NCI-H1436 treated with DMSO at 0.1 percent for 48 hours (cell line): ENCODE data around the gene GBE1.

Source experiments
- DNase-seq: peaks from one replicate; lab custom pipeline; 2025; lab: John Stamatoyannopoulos, UW

Gene GBE1

GRCh38 chr3:81621277-81621676 is 140.2 kb downstream of the GBE1 start:
- no peak for DNase-seq

- no peak for DNase-seq
Measured at GRCh38 chr3:81620849-81621248, 140.6 kb downstream of the GBE1 start.

DNA sequence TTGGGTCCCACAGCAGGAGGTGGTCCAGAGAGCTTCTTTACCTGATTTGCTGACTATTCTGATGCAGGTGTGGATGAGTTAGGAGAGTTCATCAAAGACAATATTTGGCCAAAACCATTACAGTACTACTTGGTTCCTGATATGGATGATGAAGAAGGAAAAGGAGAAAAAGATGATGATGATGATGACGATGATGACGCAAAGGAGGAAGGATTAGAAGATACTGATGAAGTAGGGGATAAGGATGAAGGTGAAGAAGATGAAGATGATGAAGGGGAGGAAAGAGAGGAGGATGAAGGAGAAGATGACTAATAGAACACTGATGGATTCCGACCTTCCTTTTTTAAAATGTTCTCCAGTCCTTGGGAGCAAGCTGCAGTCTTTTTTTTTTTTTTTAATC is 148.7 kb downstream of the GBE1 start:
- DNase-seq: no peak

DNA sequence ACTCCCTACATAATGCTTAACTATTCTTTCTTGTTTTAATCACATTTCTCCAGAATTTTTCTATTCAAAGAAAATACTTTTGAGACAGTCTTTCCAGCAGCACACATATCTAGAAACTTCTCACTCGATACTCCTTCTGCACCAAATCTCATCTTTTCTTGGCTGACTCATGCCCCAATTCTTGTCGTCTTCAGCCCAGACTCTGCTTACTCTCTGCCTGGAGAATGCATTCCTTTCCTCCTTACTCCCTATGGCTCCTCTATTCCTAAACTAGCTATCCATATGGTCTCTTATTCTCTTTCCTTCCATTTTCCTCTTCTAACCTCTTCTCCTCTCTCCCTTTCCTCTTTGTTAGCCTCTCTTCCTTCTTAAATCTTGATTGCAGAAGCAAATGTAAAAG is 158.7 kb downstream of the GBE1 start:
- DNase-seq: no peak

GRCh38 chr3:81601707-81602305 is 159.6 kb downstream of the GBE1 start:
- DNase-seq: no peak

GRCh38 chr3:81592101-81592500 is 169.3 kb downstream of the GBE1 start:
- DNase-seq: no peak

- DNase-seq: no peak
Measured at GRCh38 chr3:81585937-81586336, 175.5 kb downstream of the GBE1 start.

- no peak for DNase-seq
Measured at GRCh38 chr3:81585056-81585455, 176.4 kb downstream of the GBE1 start.

DNA sequence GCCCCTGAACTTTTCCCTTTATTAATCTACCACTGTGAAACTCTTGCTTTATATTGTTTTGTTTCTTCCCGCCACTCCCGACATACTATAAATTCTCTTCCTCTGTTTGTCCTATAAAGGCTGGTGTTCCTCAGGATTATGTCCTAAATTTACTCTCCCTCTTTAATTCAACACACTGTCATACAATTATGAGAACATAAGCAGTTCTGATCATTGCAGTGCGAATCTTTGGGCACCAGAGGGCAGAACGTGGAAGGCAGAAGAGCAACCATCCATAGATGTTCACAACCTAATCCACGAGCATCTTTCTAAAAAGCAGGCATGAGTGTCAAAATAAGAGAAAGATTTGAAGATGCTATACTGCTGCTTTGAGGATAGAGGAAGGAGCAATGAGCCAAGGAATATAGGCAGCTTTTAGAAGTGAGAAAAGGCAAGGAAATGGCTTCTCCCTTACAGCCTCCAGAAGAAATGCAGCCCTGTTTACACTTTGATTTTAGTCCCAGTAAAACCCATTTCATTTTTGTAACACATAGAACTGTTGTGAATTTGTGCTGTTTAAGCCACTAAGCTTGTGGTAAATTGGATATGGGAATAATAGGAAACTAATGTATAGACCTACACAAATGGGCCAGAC is 179.4 kb downstream of the GBE1 start:
- no peak for DNase-seq

DNA sequence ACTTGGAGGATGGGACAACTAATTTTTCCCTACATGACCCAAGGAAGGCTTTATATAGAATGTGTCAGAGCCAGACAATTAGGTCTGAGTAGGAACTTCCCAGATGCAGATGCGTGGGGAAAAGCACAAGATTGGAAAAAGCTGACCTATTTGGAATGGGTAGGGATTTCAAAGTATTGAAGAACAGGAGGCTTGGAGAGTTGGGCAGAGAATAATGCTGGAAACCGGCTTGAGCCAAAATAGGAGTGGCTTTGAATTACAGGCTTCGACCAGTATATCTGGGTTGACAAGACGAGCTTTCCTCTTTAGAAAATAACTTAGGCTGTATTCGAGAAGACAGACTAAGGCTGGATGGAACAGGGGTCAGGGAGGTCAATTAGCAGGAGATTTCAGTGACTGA is 181.1 kb downstream of the GBE1 start:
- DNase-seq: no peak

- no peak for DNase-seq
Measured at GRCh38 chr3:81579744-81580143, 181.7 kb downstream of the GBE1 start.

- DNase-seq: no peak
Measured at GRCh38 chr3:81572201-81572756, 189.2 kb downstream of the GBE1 start.

GRCh38 chr3:81568378-81568777 is 193.1 kb downstream of the GBE1 start:
- DNase-seq: no peak

DNA sequence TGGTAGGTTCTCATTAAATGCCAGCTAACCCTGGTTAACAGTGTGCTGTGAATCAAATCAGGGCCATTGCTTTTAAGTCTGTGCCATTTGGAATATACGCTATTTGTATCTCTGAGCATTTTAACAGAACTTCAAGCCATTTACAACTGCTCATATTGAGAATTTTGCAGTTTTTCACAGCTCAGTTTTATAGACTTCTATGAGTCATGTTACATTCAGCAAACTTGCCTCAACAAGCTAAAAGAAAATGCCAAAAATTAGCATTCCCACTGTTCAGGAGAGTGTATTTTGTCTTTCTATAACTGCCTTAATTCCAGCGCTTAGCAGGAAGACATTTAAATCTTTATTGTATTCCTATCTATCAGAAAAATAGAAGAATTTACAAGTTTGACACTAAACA is 196.4 kb downstream of the GBE1 start:
- no peak for DNase-seq

GRCh38 chr3:81558106-81558505 is 203.3 kb downstream of the GBE1 start:
- no peak for DNase-seq

- no peak for DNase-seq
Measured at GRCh38 chr3:81554801-81555200, 206.6 kb downstream of the GBE1 start.

- no peak for DNase-seq
Measured at GRCh38 chr3:81554388-81554787, 207.1 kb downstream of the GBE1 start.

DNA sequence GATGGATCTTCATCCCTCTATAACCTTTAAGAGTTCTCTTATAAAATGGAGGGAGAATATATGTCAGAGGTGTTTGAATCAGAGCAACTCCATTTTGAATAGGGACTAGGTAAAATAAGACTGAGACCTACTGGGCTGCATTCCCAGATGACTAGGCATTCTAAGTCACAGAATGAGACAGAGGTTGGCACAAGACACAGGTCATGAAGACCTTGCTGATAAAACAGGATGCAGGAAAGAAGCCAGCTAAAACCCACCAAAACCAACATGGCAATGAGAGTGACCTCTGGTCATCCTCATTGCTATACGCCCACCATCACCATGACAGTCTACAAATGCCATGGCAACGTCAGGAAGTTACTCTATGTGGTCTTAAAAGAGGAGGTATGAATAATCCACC is 211.0 kb downstream of the GBE1 start:
- no peak for DNase-seq

- no peak for DNase-seq
Measured at GRCh38 chr3:81549831-81550230, 211.6 kb downstream of the GBE1 start.

DNA sequence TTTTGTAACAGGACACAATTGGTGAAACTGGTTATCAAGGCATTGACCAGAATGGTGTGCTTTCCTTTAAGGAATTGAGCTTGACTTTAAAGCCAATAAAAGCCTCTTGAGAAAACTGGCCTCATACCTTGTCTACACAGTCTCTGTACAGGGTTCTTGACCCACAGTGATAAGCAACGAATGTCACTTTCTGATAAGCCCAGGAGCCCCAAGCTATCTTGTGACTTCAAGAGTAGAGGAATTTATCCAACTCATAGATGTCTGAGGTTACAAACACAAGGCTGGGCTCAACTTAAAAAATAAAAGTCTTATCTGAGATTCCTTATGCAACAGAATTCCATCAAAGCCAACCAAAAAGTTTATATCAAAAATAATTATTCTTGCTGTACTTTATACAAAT is 212.1 kb downstream of the GBE1 start:
- DNase-seq: no peak

- no peak for DNase-seq
Measured at GRCh38 chr3:81545572-81545971, 215.9 kb downstream of the GBE1 start.

GRCh38 chr3:81544385-81544784 is 217.1 kb downstream of the GBE1 start:
- no peak for DNase-seq

- no peak for DNase-seq
Measured at GRCh38 chr3:81540787-81541186, 220.7 kb downstream of the GBE1 start.

DNA sequence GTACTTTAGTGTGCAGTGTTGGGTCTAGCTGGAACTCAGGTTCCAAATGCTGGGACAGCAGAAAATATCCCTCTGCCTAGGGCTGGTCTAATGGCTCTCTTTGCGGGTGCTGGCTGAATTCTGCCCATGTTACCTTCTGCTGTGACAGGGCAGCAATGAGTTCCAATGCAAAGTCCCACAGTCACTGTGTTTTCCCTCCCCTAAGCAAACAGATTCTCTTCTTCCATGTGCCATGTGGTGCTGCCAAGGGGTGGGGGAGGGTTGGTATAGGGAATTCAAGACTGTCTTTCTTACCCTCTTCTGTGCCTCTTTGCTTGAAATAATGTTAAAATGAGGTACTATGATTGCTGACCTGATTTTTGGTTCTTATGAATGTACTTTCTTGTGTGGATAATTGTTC is 229.6 kb downstream of the GBE1 start:
- no peak for DNase-seq
